B cell (primary cell): ENCODE data around the gene MED22. TPM values are rescaled to one million over a fixed set of nuclear protein-coding genes. Genes with fewer than 3 reads are reported as not detected.

Source experiments
- ATAC-seq: fragments of 200-7000 bp; cut with Tn5 transposase; one replicate; pipeline ENCODE4 v1.10.0; 2021; ENCODE audit warnings: low read depth, mild to moderate bottlenecking, moderate number of reproducible peaks, moderate library complexity
- CTCF ChIA-PET: fragments of 350-600 bp; sonication (Branson Sonifier 250); formaldehyde crosslinking; loops from one replicate; lab custom pipeline; 2021; ENCODE audit warnings: antibody characterized with exemption, inconsistent platforms; lab: Charles Lee
- POLR2A ChIA-PET: fragments of 350-600 bp; sonication (Branson Sonifier 250); formaldehyde crosslinking; loops from one replicate; lab custom pipeline; 2021; ENCODE audit warnings: antibody characterized with exemption; lab: Charles Lee
- DNase-seq: peaks from one replicate; pipeline ENCODE4 v3.0.0; 2013
- H2AFZ ChIP-seq: 2 replicates; pipeline ENCODE4 v1.6.1; 2012; ENCODE audit warnings: mild to moderate bottlenecking, low read depth, low read length; ENCODE audit not compliant: insufficient read depth, poor library complexity, severe bottlenecking
- H3K27ac ChIP-seq, 2 donors: 1 replicate in 1 of 2; 2 replicates in 1 of 2; pipeline ENCODE4 v1.5.1; 2012 to 2013; ENCODE audit warnings: low read length in 2 of 2, mild to moderate bottlenecking in 2 of 2, moderate library complexity in 1 of 2
- H3K27me3 ChIP-seq, 4 experiments: fragments of 200-600 bp in 1 of 4; sonication (generic) in 1 of 4; replicated peaks in 1 of 4; 1 replicate in 2 of 4; 2 replicates in 2 of 4; pipeline versions ENCODE4 v1.6.1 to v1.7.0; 2013 to 2016; ENCODE audit warnings: low read length in 3 of 4, mild to moderate bottlenecking in 2 of 4, mixed read lengths in 1 of 4, moderate library complexity in 1 of 4; ENCODE audit not compliant: insufficient read depth in 4 of 4, control insufficient read depth in 3 of 4; ENCODE audit errors: control extremely low read depth in 1 of 4
- H3K36me3 ChIP-seq, 2 experiments: replicated peaks in 1 of 2; 1 replicate in 1 of 2; 2 replicates in 1 of 2; pipeline versions ENCODE4 v1.6.1 to v1.7.1; 2013; ENCODE audit warnings: low read length in 1 of 2; ENCODE audit not compliant: insufficient read depth in 2 of 2, control insufficient read depth in 1 of 2; ENCODE audit errors: control extremely low read depth in 1 of 2, extremely low read depth in 1 of 2
- H3K4me1 ChIP-seq, 2 donors: fragments of 200-600 bp in 1 of 2; sonication (generic) in 1 of 2; 1 replicate in 1 of 2; 2 replicates in 1 of 2; pipeline versions ENCODE4 v1.5.1 to v1.6.1; 2013 to 2017; ENCODE audit warnings: low read length in 2 of 2; ENCODE audit not compliant: control insufficient read depth in 2 of 2, insufficient read depth in 2 of 2
- H3K4me2 ChIP-seq: replicated peaks from 2 replicates; pipeline ENCODE3; 2012; ENCODE audit warnings: mild to moderate bottlenecking, low read depth, low read length; ENCODE audit not compliant: poor library complexity, severe bottlenecking
- H3K4me3 ChIP-seq, 5 experiments: fragments of 200-600 bp in 1 of 5; sonication (generic) in 1 of 5; 1 replicate in 3 of 5; 2 replicates in 2 of 5; pipeline versions ENCODE4 v1.5.1 to v1.7.0; 2011 to 2016; ENCODE audit warnings: low read length in 4 of 5, mild to moderate bottlenecking in 4 of 5, low read depth in 2 of 5, control low read depth in 1 of 5, moderate library complexity in 1 of 5; ENCODE audit not compliant: insufficient read depth in 1 of 5; ENCODE audit errors: control extremely low read depth in 1 of 5, extremely low read depth in 1 of 5
- H3K79me2 ChIP-seq: fragments of 200-600 bp; sonication (generic); one replicate; pipeline ENCODE4 v1.6.0; 2016; ENCODE audit warnings: low read length; ENCODE audit not compliant: control insufficient read depth, insufficient read depth
- H3K9ac ChIP-seq: fragments of 200-600 bp; sonication (generic); 2 replicates; pipeline ENCODE4 v1.6.1; 2017; ENCODE audit warnings: mild to moderate bottlenecking, low read length, moderate library complexity
- H3K9me3 ChIP-seq, 3 donors: one replicate each; pipeline versions ENCODE4 v1.6.1 to v1.7.1; 2013; ENCODE audit warnings: low read length in 2 of 3; ENCODE audit not compliant: control insufficient read depth in 2 of 3, insufficient read depth in 1 of 3; ENCODE audit errors: control extremely low read depth in 1 of 3
- H4K20me1 ChIP-seq: 2 replicates; pipeline ENCODE4 v1.6.0; 2012; ENCODE audit warnings: mild to moderate bottlenecking, low read length; ENCODE audit not compliant: insufficient read depth, control insufficient read depth, poor library complexity, severe bottlenecking
- H3K27ac Mint-ChIP-seq: one replicate; pipeline ENCODE4 v1.8.0; 2021; ENCODE audit warnings: mixed read lengths
- H3K27me3 Mint-ChIP-seq: one replicate; pipeline ENCODE4 v1.8.0; 2021; ENCODE audit warnings: mixed read lengths
- H3K4me1 Mint-ChIP-seq: one replicate; pipeline ENCODE4 v1.8.0; 2021; ENCODE audit warnings: mixed read lengths
- H3K4me3 Mint-ChIP-seq: one replicate; pipeline ENCODE4 v1.8.0; 2021; ENCODE audit warnings: mixed read lengths
- H3K9me3 Mint-ChIP-seq: one replicate; pipeline ENCODE4 v1.8.0; 2022; ENCODE audit warnings: mixed read lengths; ENCODE audit not compliant: insufficient read depth
- CTCF ChIP-seq: fragments of 200-600 bp; IDR thresholded peaks from one replicate; pipeline ENCODE4 v1.8.0; 2022; ENCODE audit warnings: antibody characterized with exemption, mild to moderate bottlenecking
- EZH2 ChIP-seq: IDR thresholded peaks from 2 replicates; pipeline ENCODE4 v1.6.1; 2012; ENCODE audit warnings: borderline replicate concordance, low read depth, mild to moderate bottlenecking, moderate library complexity, low read length; ENCODE audit not compliant: insufficient read depth, poor library complexity, severe bottlenecking
- WGBS: methylation state at CpG from one replicate; pipeline ENCODE4 v1.1.5; 2013; ENCODE audit warnings: missing lambda C conversion rate; ENCODE audit not compliant: insufficient coverage; 5-methylcytosine and 5-hydroxymethylcytosine counted together
- intact Hi-C: fragments of 100-400 bp; cut with micrococcal nuclease; formaldehyde crosslinking; loops from one replicate; pipeline ENCODE4 v1.10.0; 2022
- polyA plus RNA-seq: library from polyadenylated mRNA; depleted of rRNA; stranded (reverse); fragments of >200 nt; gene quantifications from 2 replicates; pipeline ENCODE4 v1.2.3, GENCODE V29; 2012
- total RNA-seq, 2 donors: library from RNA; stranded (reverse); fragments of 120-200 nt in 1 of 2; gene quantifications; 1 replicate in 1 of 2; 2 replicates in 1 of 2; pipeline versions ENCODE4 v1.2.3 to v1.2.4, GENCODE V29; 2013 to 2022

Gene MED22
- total and polyA plus RNA-seq, 2 donors (not counting 1 experiment from before 2014, with no cell fraction given) = 44.9 to 50.4 TPM

- H3K4me1 Mint-ChIP-seq = peaks cover 24% of the 10 kb centered on the region
- Histone ChIP-seq H3K27ac (no peak overlapping the region), H3K79me2 (peaks cover 33% of the 10 kb centered on the region), H3K9me3 (peaks cover 0 to 3% (median 0%) of the 10 kb centered on the region in 3 donors), H2AFZ (no peak overlapping the region), H3K36me3 (peaks cover 0 to 68% of the 10 kb centered on the region in 2 experiments), H4K20me1 (peaks cover 38% of the 10 kb centered on the region), H3K9ac (no peak overlapping the region), H3K4me2 (no peak overlapping the region), H3K4me3 (no peak overlapping the region), H3K27me3 (no peaks in the 10 kb centered on the region), H3K4me1 (peaks cover 11 to 19% of the 10 kb centered on the region in 2 donors)
- no peaks in the 10 kb centered on the region for H3K27me3 Mint-ChIP-seq
- ChIA-PET CTCF (interaction anchor here (1.1 to 2.0 kb wide), 2 partner anchors 13 to 42 kb away, joined by 3 to 7 read pairs; partner anchors contain the start of genes MED22 and RPL7A), POLR2A (interaction anchor here (1.0 kb wide), 1 partner anchor 12 kb away, joined by 3 read pairs; the partner anchor contains the start of genes MED22 and RPL7A)
- no peak overlapping the region for H3K4me3 Mint-ChIP-seq
- DNase-seq (no peak), ATAC-seq (no peak)
- WGBS = 88% methylated on average over 17 of the region's 21 CpGs
- TF ChIP-seq CTCF = no peak
- TF ChIP-seq EZH2 = no peak
- intact Hi-C loops = no loop called here
- H3K27ac Mint-ChIP-seq = no peak overlapping the region
- no peaks in the 10 kb centered on the region for H3K9me3 Mint-ChIP-seq
Measured at GRCh38 chr9:133360400-133361393, 12.8 kb upstream of the MED22 start.
